ENCODE measurements around the gene SNAP91. TPM values are rescaled to one million over a fixed set of nuclear protein-coding genes. Genes with fewer than 3 reads are reported as not detected.
"Not testable (repeated sequence)": the region's sequence is repeated elsewhere in the genome, so short reads cannot be mapped to it uniquely, and the experiment has no call there.

Gene SNAP91
- total RNA-seq, 4 donors from 2014 or later: 1.8 to 18.1 TPM; not detected in 2

DNA sequence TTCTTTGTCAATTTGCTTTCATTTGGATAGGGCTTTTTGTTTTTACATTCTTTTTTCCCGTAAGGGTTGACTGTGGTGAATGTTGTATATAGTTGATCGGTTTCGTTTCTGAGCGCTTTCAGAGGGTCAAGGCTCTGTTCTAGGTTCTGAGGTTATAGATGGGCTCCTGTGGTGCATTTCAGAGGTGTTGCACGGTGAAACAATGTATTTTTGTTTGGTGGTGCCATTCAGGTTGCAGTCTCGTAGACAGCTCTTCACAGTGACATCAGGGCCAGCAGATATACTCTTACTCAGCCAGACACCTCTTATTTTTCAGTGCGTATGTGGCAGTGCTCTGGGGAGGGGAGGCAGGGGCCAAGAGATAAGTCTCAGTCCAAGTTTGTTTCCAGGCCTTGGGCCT lies 72.1 kb downstream of the SNAP91 start:
- Histone ChIP-seq H3K27ac (no peak overlapping the region), H3K4me3 (no peak overlapping the region), H3K4me1 (no peaks in the 10 kb centered on the region), H3K27me3 (no peaks in the 10 kb centered on the region), H3K36me3 (no peaks in the 10 kb centered on the region), H3K9me3 (no peaks in the 10 kb centered on the region)
- intact Hi-C loops (cut with DNase I; ENCODE audit: low total_unique reads): no loop called here
- no peak for TF ChIP-seq POLR2A (IDR thresholded peaks at IDR 0.05)
- TF ChIP-seq, protein P1, sequence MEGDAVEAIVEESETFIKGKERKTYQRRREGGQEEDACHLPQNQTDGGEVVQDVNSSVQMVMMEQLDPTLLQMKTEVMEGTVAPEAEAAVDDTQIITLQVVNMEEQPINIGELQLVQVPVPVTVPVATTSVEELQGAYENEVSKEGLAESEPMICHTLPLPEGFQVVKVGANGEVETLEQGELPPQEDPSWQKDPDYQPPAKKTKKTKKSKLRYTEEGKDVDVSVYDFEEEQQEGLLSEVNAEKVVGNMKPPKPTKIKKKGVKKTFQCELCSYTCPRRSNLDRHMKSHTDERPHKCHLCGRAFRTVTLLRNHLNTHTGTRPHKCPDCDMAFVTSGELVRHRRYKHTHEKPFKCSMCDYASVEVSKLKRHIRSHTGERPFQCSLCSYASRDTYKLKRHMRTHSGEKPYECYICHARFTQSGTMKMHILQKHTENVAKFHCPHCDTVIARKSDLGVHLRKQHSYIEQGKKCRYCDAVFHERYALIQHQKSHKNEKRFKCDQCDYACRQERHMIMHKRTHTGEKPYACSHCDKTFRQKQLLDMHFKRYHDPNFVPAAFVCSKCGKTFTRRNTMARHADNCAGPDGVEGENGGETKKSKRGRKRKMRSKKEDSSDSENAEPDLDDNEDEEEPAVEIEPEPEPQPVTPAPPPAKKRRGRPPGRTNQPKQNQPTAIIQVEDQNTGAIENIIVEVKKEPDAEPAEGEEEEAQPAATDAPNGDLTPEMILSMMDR (IDR thresholded peaks at IDR 0.05): no peak
- DNase-seq: no peak

DNA sequence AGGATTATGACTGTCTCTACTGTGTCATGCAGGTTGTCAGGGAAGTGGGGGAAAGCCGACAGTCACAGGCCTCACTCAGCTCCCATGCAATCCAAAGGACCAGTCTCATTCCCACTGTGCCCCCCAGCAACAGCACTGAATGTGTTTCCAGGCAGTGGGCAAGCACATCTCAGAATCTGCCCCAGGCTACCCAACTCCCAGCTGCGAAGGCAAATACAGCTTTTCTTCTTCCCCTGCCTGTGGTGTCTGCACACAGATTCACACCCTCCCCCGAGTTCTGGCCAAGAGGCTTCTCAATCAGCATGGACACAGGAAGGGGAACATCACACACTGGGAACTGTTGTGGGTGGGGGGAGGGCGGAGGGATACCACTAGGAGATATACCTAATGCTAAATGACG lies 75.3 kb downstream of the SNAP91 start:
- TF ChIP-seq POLR2A (IDR thresholded peaks at IDR 0.05): no peak
- TF ChIP-seq, protein P1 (IDR thresholded peaks at IDR 0.05): no peak
- Histone ChIP-seq H3K36me3 (no peaks in the 10 kb centered on the region), H3K4me3 (no peak overlapping the region), H3K27me3 (no peaks in the 10 kb centered on the region), H3K27ac (no peak overlapping the region), H3K4me1 (no peaks in the 10 kb centered on the region), H3K9me3 (no peaks in the 10 kb centered on the region)
- no peak for DNase-seq
- intact Hi-C loops (cut with DNase I; ENCODE audit: low total_unique reads): no loop called here

DNA sequence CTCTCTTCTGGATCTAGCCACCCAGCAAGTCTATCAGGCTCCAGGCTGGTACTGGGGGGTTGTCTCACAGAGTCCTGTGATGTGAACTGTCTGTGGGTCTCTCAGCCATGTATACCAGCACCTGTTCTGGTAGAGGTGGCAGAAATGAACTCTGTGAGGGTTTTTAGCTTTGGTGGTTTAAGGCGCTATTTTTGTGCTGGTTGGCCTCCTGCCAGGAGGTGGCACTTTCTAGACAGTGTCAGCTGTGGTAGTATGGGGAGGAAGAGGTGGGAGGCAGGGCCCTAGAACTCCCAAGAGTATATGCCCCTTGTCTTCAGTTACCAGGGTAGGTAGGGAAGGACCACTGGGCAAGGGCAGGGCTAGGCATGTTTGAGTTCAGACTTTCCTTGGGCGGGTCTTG lies 75.8 kb downstream of the SNAP91 start:
- H3K4me1 ChIP-seq: no peaks in the 10 kb centered on the region
- intact Hi-C loops (cut with DNase I; ENCODE audit: low total_unique reads): no loop called here
- no peaks in the 10 kb centered on the region for H3K9me3 ChIP-seq
- no peaks in the 10 kb centered on the region for H3K36me3 ChIP-seq
- H3K27ac ChIP-seq: no peak overlapping the region
- DNase-seq: no peak
- no peak overlapping the region for H3K4me3 ChIP-seq
- no peak for TF ChIP-seq POLR2A (IDR thresholded peaks at IDR 0.05)
- TF ChIP-seq, protein P1 (IDR thresholded peaks at IDR 0.05): no peak
- H3K27me3 ChIP-seq: no peaks in the 10 kb centered on the region

DNA sequence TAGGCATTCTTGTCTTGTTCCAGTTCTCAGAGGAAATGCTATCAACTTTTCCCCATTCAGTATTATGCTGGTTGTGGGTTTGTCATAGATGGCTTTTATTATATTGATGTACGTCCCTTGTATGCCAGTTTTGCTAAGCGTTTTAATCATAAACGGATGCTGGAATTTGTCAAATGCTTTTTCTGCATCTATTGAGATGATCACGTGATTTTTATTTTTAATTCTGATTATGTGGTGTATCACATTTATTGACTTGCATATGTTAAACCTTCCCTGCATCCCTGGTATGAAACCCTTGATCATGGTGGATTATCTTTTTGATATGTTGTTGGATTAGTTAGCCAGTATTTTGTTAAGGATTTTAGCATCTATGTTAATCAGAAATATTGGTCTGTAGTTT lies 79.0 kb downstream of the SNAP91 start:
- H3K27ac ChIP-seq; H3K27me3 ChIP-seq; intact Hi-C loops (cut with DNase I; ENCODE audit: low total_unique reads); H3K4me3 ChIP-seq; H3K9me3 ChIP-seq; DNase-seq; H3K4me1 ChIP-seq; H3K36me3 ChIP-seq: not testable (repeated sequence)

DNA sequence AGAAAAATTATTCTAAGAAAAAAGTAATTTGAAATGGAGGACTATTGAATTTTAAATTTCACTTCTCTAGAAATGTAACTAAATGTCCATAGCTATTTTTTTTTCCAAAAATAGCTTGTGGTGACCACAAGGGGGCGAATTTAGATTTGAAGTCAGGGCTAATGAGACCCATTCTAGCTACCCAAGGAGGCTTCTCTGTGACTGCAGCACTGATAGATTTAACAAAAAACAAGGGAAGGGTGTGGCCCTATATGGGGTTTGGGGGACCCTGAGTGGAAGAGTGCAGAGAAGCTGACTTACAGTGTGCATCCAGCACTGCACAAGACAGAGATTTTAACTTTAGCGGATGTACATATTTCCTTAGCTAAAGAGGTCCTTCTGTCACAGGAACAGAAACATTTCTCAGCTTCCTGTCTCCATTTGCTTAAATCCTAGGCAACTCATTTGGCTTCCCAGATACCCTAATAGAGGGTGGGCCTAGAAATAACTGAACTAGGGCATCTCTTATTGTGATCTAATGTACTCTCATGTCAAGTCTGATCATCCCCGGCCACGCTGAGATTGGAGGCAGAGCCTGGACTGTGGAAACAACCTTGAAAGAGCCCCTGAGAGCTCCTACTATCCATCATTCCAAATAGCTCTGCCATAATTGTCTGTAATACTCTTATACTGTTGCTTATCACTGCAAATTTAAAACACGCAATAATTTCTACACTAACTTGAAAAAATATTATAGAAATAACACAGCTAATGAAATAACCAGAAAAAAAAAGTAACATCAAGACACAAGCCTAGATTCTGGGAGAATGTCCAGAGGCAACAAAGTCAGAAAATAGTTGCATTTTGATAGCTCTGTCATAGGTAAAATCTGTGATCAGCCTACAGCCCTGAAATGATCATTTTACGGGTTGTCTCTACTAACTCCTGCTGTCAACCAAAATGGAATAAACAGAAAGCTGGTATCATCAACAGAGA lies 93.6 kb downstream of the SNAP91 start:
- TF ChIP-seq POLR2A (IDR thresholded peaks at IDR 0.05): no peak
- TF ChIP-seq, protein P1 (IDR thresholded peaks at IDR 0.05): peak in 2 of 4 experiments; percentile 30 to 31
- DNase-seq: no peak
- intact Hi-C loops (cut with DNase I; ENCODE audit: low total_unique reads): no loop called here
- no peaks in the 10 kb centered on the region for H3K27me3 ChIP-seq
- H3K9me3 ChIP-seq: no peaks in the 10 kb centered on the region
- H3K4me1 ChIP-seq: no peaks in the 10 kb centered on the region
- H3K27ac ChIP-seq: no peak overlapping the region
- H3K4me3 ChIP-seq: no peak overlapping the region
- H3K36me3 ChIP-seq: no peaks in the 10 kb centered on the region
